GM10248 (cell line): ENCODE measurements around the gene CEP162.
"Not testable (repeated sequence)": the region's sequence is repeated elsewhere in the genome, so short reads cannot be mapped to it uniquely, and the experiment has no call there.

Experiments
- CTCF ChIA-PET: fragments of 300-600 bp; sonication (Branson Sonifier 250); formaldehyde crosslinking; extraction: SDS; loops from one replicate; lab custom pipeline; 2021; ENCODE audit warnings: antibody characterized with exemption; lab: Yijun Ruan, JAX
- POLR2A ChIA-PET: fragments of 350-650 bp; sonication (Branson Sonifier 250); formaldehyde crosslinking; extraction: SDS; loops from one replicate; lab custom pipeline; 2020; ENCODE audit warnings: antibody characterized with exemption; lab: Yijun Ruan, JAX
- DNase-seq: peaks from one replicate; pipeline ENCODE4 v3.0.0; 2012; ENCODE audit errors: extremely low spot score
- CTCF ChIP-seq: IDR thresholded peaks from 2 replicates; pipeline ENCODE4 v1.5.1; 2012; ENCODE audit warnings: mild to moderate bottlenecking, low read depth; ENCODE audit errors: extremely low read depth, missing control alignments, control extremely low read depth

CEP162 gene

GRCh38 chr6:84166395-84166794 is 61.0 kb downstream of the CEP162 start:
- ChIA-PET CTCF (no interaction called here), POLR2A (no interaction called here)
- DNase-seq: no peak
- no peak for TF ChIP-seq CTCF

GRCh38 chr6:84164328-84164727 is 63.1 kb downstream of the CEP162 start:
- CTCF ChIA-PET, POLR2A ChIA-PET, DNase-seq: not testable (repeated sequence)

- POLR2A ChIA-PET: no interaction called here
- CTCF ChIA-PET: interaction anchor here (1.2 to 1.8 kb wide), 6 partner anchors 9 to 70 kb away, joined by 3 to 7 read pairs (median 4); partner anchors contain the start of gene CEP162
- no peak for DNase-seq
- no peak for TF ChIP-seq CTCF
Observed at GRCh38 chr6:84161190-84161589, 66.3 kb downstream of the CEP162 start.

GRCh38 chr6:84156306-84156705 is 71.1 kb downstream of the CEP162 start:
- ChIA-PET CTCF (no interaction called here), POLR2A (no interaction called here)
- no peak for DNase-seq
- no peak for TF ChIP-seq CTCF

GRCh38 chr6:84151669-84152068 is 75.8 kb downstream of the CEP162 start:
- CTCF ChIA-PET: interaction anchor here (0.9 to 1.9 kb wide), 3 partner anchors 9 to 24 kb away, joined by 3 to 10 read pairs (median 3); no protein-coding TSS in a partner anchor
- DNase-seq: no peak
- POLR2A ChIA-PET: no interaction called here
- TF ChIP-seq CTCF: no peak

GRCh38 chr6:84150705-84151104 is 76.7 kb downstream of the CEP162 start:
- CTCF ChIA-PET: interaction anchor here (0.8 to 2.1 kb wide), 3 partner anchors 10 to 20 kb away, joined by 3 to 10 read pairs (median 7); no protein-coding TSS in a partner anchor
- TF ChIP-seq CTCF: no peak
- POLR2A ChIA-PET: no interaction called here
- DNase-seq: no peak

- CTCF ChIA-PET: no interaction called here
- POLR2A ChIA-PET: no interaction called here
- TF ChIP-seq CTCF: no peak
- DNase-seq: no peak
Observed at GRCh38 chr6:84141521-84141920, 85.9 kb downstream of the CEP162 start.
